ENCODE measurements around the gene VSX2. TPM values are rescaled to one million over a fixed set of nuclear protein-coding genes. Genes with fewer than 3 reads are reported as not detected.

VSX2 gene
- total RNA-seq, 4 donors from 2014 or later: not detected

GRCh38 chr14:74312161-74312560 is 72.9 kb downstream of the VSX2 start:
- no peak for TF ChIP-seq POLR2A (IDR thresholded peaks at IDR 0.05)
- DNase-seq (ENCODE audit: low spot score in 2 of 2): no peak
- 87 to 94% methylated on average over 2 of the region's 2 CpGs for WGBS, 2 donors
- intact Hi-C loops (cut with DNase I; ENCODE audit: low total_unique reads): no loop called here
- H3K4me3 ChIP-seq (ENCODE audit: low read depth, poor library complexity, severe bottlenecking): no peak overlapping the region

Other genes with a start within 250 kb of the VSX2 start
- 10 to 100 TPM in 2 of 4 donors, 1 to 10 TPM in 2; 3.9 to 16.9 (median 10.8) TPM for gene ENTPD5, start 220.2 kb upstream of the VSX2 start, total RNA-seq
- 1 to 10 TPM; 2.1 to 9.1 (median 3.7) TPM for gene BBOF1, start 220.1 kb upstream of the VSX2 start, total RNA-seq
- gene ALDH6A1, start 155.0 kb upstream of the VSX2 start, total RNA-seq: 10 to 100 TPM; 12.7 to 37.5 (median 20.0) TPM
- gene LIN52, start 154.5 kb upstream of the VSX2 start, total RNA-seq: 1 to 10 TPM; 5.6 to 7.9 (median 5.8) TPM
- gene ABCD4, start 63.5 kb downstream of the VSX2 start, total RNA-seq: 10 to 100 TPM; 29.6 to 50.3 (median 33.9) TPM
- gene VRTN, start 109.0 kb downstream of the VSX2 start, total RNA-seq: not detected
- under 1 TPM; 0.13 to 0.69 (median 0.33) TPM for gene SYNDIG1L, start 186.8 kb downstream of the VSX2 start, total RNA-seq